B cell (primary cell): Measurements from ENCODE around the gene ZSWIM4. TPM values are rescaled to one million over a fixed set of nuclear protein-coding genes. Genes with fewer than 3 reads are reported as not detected.

Source experiments
- ATAC-seq: fragments of 200-7000 bp; cut with Tn5 transposase; one replicate; pipeline ENCODE4 v1.10.0; 2021; ENCODE audit warnings: low read depth, mild to moderate bottlenecking, moderate number of reproducible peaks, moderate library complexity
- CTCF ChIA-PET: fragments of 350-600 bp; sonication (Branson Sonifier 250); formaldehyde crosslinking; loops from one replicate; lab custom pipeline; 2021; ENCODE audit warnings: antibody characterized with exemption, inconsistent platforms; lab: Charles Lee
- POLR2A ChIA-PET: fragments of 350-600 bp; sonication (Branson Sonifier 250); formaldehyde crosslinking; loops from one replicate; lab custom pipeline; 2021; ENCODE audit warnings: antibody characterized with exemption; lab: Charles Lee
- DNase-seq: peaks from one replicate; pipeline ENCODE4 v3.0.0; 2013
- H2AFZ ChIP-seq: 2 replicates; pipeline ENCODE4 v1.6.1; 2012; ENCODE audit warnings: mild to moderate bottlenecking, low read depth, low read length; ENCODE audit not compliant: insufficient read depth, poor library complexity, severe bottlenecking
- H3K27ac ChIP-seq, 2 donors: 1 replicate in 1 of 2; 2 replicates in 1 of 2; pipeline ENCODE4 v1.5.1; 2012 to 2013; ENCODE audit warnings: low read length in 2 of 2, mild to moderate bottlenecking in 2 of 2, moderate library complexity in 1 of 2
- H3K27me3 ChIP-seq, 4 experiments: fragments of 200-600 bp in 1 of 4; sonication (generic) in 1 of 4; replicated peaks in 1 of 4; 1 replicate in 2 of 4; 2 replicates in 2 of 4; pipeline versions ENCODE4 v1.6.1 to v1.7.0; 2013 to 2016; ENCODE audit warnings: low read length in 3 of 4, mild to moderate bottlenecking in 2 of 4, mixed read lengths in 1 of 4, moderate library complexity in 1 of 4; ENCODE audit not compliant: insufficient read depth in 4 of 4, control insufficient read depth in 3 of 4; ENCODE audit errors: control extremely low read depth in 1 of 4
- H3K36me3 ChIP-seq, 2 experiments: replicated peaks in 1 of 2; 1 replicate in 1 of 2; 2 replicates in 1 of 2; pipeline versions ENCODE4 v1.6.1 to v1.7.1; 2013; ENCODE audit warnings: low read length in 1 of 2; ENCODE audit not compliant: insufficient read depth in 2 of 2, control insufficient read depth in 1 of 2; ENCODE audit errors: control extremely low read depth in 1 of 2, extremely low read depth in 1 of 2
- H3K4me1 ChIP-seq, 2 donors: fragments of 200-600 bp in 1 of 2; sonication (generic) in 1 of 2; 1 replicate in 1 of 2; 2 replicates in 1 of 2; pipeline versions ENCODE4 v1.5.1 to v1.6.1; 2013 to 2017; ENCODE audit warnings: low read length in 2 of 2; ENCODE audit not compliant: control insufficient read depth in 2 of 2, insufficient read depth in 2 of 2
- H3K4me2 ChIP-seq: replicated peaks from 2 replicates; pipeline ENCODE3; 2012; ENCODE audit warnings: mild to moderate bottlenecking, low read depth, low read length; ENCODE audit not compliant: poor library complexity, severe bottlenecking
- H3K4me3 ChIP-seq, 5 experiments: fragments of 200-600 bp in 1 of 5; sonication (generic) in 1 of 5; 1 replicate in 3 of 5; 2 replicates in 2 of 5; pipeline versions ENCODE4 v1.5.1 to v1.7.0; 2011 to 2016; ENCODE audit warnings: low read length in 4 of 5, mild to moderate bottlenecking in 4 of 5, low read depth in 2 of 5, control low read depth in 1 of 5, moderate library complexity in 1 of 5; ENCODE audit not compliant: insufficient read depth in 1 of 5; ENCODE audit errors: control extremely low read depth in 1 of 5, extremely low read depth in 1 of 5
- H3K79me2 ChIP-seq: fragments of 200-600 bp; sonication (generic); one replicate; pipeline ENCODE4 v1.6.0; 2016; ENCODE audit warnings: low read length; ENCODE audit not compliant: control insufficient read depth, insufficient read depth
- H3K9ac ChIP-seq: fragments of 200-600 bp; sonication (generic); 2 replicates; pipeline ENCODE4 v1.6.1; 2017; ENCODE audit warnings: mild to moderate bottlenecking, low read length, moderate library complexity
- H3K9me3 ChIP-seq, 3 donors: one replicate each; pipeline versions ENCODE4 v1.6.1 to v1.7.1; 2013; ENCODE audit warnings: low read length in 2 of 3; ENCODE audit not compliant: control insufficient read depth in 2 of 3, insufficient read depth in 1 of 3; ENCODE audit errors: control extremely low read depth in 1 of 3
- H4K20me1 ChIP-seq: 2 replicates; pipeline ENCODE4 v1.6.0; 2012; ENCODE audit warnings: mild to moderate bottlenecking, low read length; ENCODE audit not compliant: insufficient read depth, control insufficient read depth, poor library complexity, severe bottlenecking
- H3K27ac Mint-ChIP-seq: one replicate; pipeline ENCODE4 v1.8.0; 2021; ENCODE audit warnings: mixed read lengths
- H3K27me3 Mint-ChIP-seq: one replicate; pipeline ENCODE4 v1.8.0; 2021; ENCODE audit warnings: mixed read lengths
- H3K4me1 Mint-ChIP-seq: one replicate; pipeline ENCODE4 v1.8.0; 2021; ENCODE audit warnings: mixed read lengths
- H3K4me3 Mint-ChIP-seq: one replicate; pipeline ENCODE4 v1.8.0; 2021; ENCODE audit warnings: mixed read lengths
- H3K9me3 Mint-ChIP-seq: one replicate; pipeline ENCODE4 v1.8.0; 2022; ENCODE audit warnings: mixed read lengths; ENCODE audit not compliant: insufficient read depth
- CTCF ChIP-seq: fragments of 200-600 bp; IDR thresholded peaks from one replicate; pipeline ENCODE4 v1.8.0; 2022; ENCODE audit warnings: antibody characterized with exemption, mild to moderate bottlenecking
- EZH2 ChIP-seq: IDR thresholded peaks from 2 replicates; pipeline ENCODE4 v1.6.1; 2012; ENCODE audit warnings: borderline replicate concordance, low read depth, mild to moderate bottlenecking, moderate library complexity, low read length; ENCODE audit not compliant: insufficient read depth, poor library complexity, severe bottlenecking
- WGBS: methylation state at CpG from one replicate; pipeline ENCODE4 v1.1.5; 2013; ENCODE audit warnings: missing lambda C conversion rate; ENCODE audit not compliant: insufficient coverage; 5-methylcytosine and 5-hydroxymethylcytosine counted together
- intact Hi-C: fragments of 100-400 bp; cut with micrococcal nuclease; formaldehyde crosslinking; loops from one replicate; pipeline ENCODE4 v1.10.0; 2022
- polyA plus RNA-seq: library from polyadenylated mRNA; depleted of rRNA; stranded (reverse); fragments of >200 nt; gene quantifications from 2 replicates; pipeline ENCODE4 v1.2.3, GENCODE V29; 2012
- total RNA-seq, 2 donors: library from RNA; stranded (reverse); fragments of 120-200 nt in 1 of 2; gene quantifications; 1 replicate in 1 of 2; 2 replicates in 1 of 2; pipeline versions ENCODE4 v1.2.3 to v1.2.4, GENCODE V29; 2013 to 2022

The ZSWIM4 gene
- total and polyA plus RNA-seq, 2 donors (not counting 1 experiment from before 2014, with no cell fraction given): 2.6 to 10.6 TPM

- WGBS: 98% methylated on average over 28 of the region's 30 CpGs
- H3K4me2 ChIP-seq: no peak overlapping the region
- DNase-seq (peak; percentile 55), ATAC-seq (peak; percentile 17)
- ChIA-PET CTCF (interaction anchor here (1.1 kb wide), 1 partner anchor 38 kb away, joined by 5 read pairs; no protein-coding TSS in a partner anchor), POLR2A (interaction anchor here (1.4 kb wide), 1 partner anchor 11 kb away, joined by 3 read pairs; no protein-coding TSS in a partner anchor)
- H3K79me2 ChIP-seq: no peaks in the 10 kb centered on the region
- Mint-ChIP-seq H3K27me3 (no peaks in the 10 kb centered on the region), H3K4me3 (no peak overlapping the region), H3K4me1 (no peaks in the 10 kb centered on the region), H3K27ac (no peak overlapping the region), H3K9me3 (no peaks in the 10 kb centered on the region)
- H4K20me1 ChIP-seq: no peaks in the 10 kb centered on the region
- H3K4me1 ChIP-seq: no peaks in the 10 kb centered on the region
- no peaks in the 10 kb centered on the region for H3K27me3 ChIP-seq
- H3K9me3 ChIP-seq: no peaks in the 10 kb centered on the region
- no peak overlapping the region for H2AFZ ChIP-seq
- TF ChIP-seq EZH2: no peak
- H3K36me3 ChIP-seq: peaks cover 0 to 6% of the 10 kb centered on the region in 2 experiments
- H3K9ac ChIP-seq: no peak overlapping the region
- H3K4me3 ChIP-seq: no peak overlapping the region
- no peak overlapping the region for H3K27ac ChIP-seq
- intact Hi-C loops: no loop called here
Measured at GRCh38 chr19:13825489-13826441, 30.5 kb downstream of the ZSWIM4 start.

GRCh38 chr19:13826652-13827235, 31.5 kb downstream of the ZSWIM4 start:
- Mint-ChIP-seq H3K4me1 (no peaks in the 10 kb centered on the region), H3K9me3 (no peaks in the 10 kb centered on the region), H3K27ac (no peak overlapping the region), H3K27me3 (no peaks in the 10 kb centered on the region), H3K4me3 (no peak overlapping the region)
- ChIA-PET POLR2A (no interaction called here), CTCF (interaction anchor here (1.3 kb wide), 1 partner anchor 36 kb away, joined by 6 read pairs; no protein-coding TSS in a partner anchor)
- no peak overlapping the region for H2AFZ ChIP-seq
- no peaks in the 10 kb centered on the region for H3K4me1 ChIP-seq
- DNase-seq: peak; percentile 47
- no peaks in the 10 kb centered on the region for H3K27me3 ChIP-seq
- 96% methylated on average over 8 of the region's 9 CpGs for WGBS
- peaks cover 0 to 6% of the 10 kb centered on the region in 2 experiments for H3K36me3 ChIP-seq
- H3K9me3 ChIP-seq: no peaks in the 10 kb centered on the region
- no peak overlapping the region for H3K4me3 ChIP-seq
- no peak for ATAC-seq
- H3K27ac ChIP-seq: no peak overlapping the region
- no peak overlapping the region for H3K9ac ChIP-seq
- TF ChIP-seq EZH2 (no peak), CTCF (no peak)
- H3K79me2 ChIP-seq: no peaks in the 10 kb centered on the region
- intact Hi-C loops: no loop called here
- no peaks in the 10 kb centered on the region for H4K20me1 ChIP-seq
- H3K4me2 ChIP-seq: no peak overlapping the region
